Ishikawa (cell line): ENCODE results near the gene ZNF560.

Experiments used
- CREB1 ChIP-seq: IDR thresholded peaks from 2 replicates; pipeline ENCODE4 v1.6.1; 2012; ENCODE audit warnings: low read depth
- EGR1 ChIP-seq: IDR thresholded peaks from 2 replicates; pipeline ENCODE4 v1.6.1; 2012
- EP300 ChIP-seq: IDR thresholded peaks from 2 replicates; pipeline ENCODE4 v1.6.1; 2012; ENCODE audit warnings: borderline replicate concordance
- NFIC ChIP-seq: IDR thresholded peaks from 2 replicates; pipeline ENCODE4 v1.6.1; 2012
- RAD21 ChIP-seq: IDR thresholded peaks from 2 replicates; pipeline ENCODE4 v1.6.1; 2012; ENCODE audit warnings: low read depth
- TF ChIP-seq, protein P1 (sequence below): IDR thresholded peaks from 2 replicates; pipeline ENCODE4 v1.6.1; 2012

DNA sequence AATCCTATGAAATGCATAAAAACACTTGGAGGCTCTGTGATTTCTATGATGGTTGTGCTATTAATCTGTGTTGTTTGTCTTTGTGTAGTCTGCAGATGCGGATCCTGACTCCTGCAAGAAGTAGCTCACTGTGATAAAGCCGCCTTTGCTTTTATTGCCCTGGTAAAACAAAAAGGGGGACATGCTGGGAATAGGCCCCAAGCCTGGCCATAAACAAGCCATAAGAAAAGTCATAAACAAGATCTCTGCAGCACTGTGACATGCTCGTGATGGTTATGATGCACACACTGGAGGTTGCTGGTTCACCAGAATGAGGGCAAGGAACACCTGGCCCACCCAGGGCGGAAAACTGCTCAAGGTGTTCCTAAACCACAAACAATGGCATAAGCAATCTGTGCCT lies 36.5 kb downstream of the ZNF560 start:
- no peak for TF ChIP-seq EP300
- no peak for TF ChIP-seq CREB1
- TF ChIP-seq, protein P1, sequence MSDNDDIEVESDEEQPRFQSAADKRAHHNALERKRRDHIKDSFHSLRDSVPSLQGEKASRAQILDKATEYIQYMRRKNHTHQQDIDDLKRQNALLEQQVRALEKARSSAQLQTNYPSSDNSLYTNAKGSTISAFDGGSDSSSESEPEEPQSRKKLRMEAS: no peak
- TF ChIP-seq EGR1: no peak
- TF ChIP-seq RAD21: no peak
- TF ChIP-seq NFIC: no peak
